IMR-90 (cell line): ENCODE measurements around the gene TRNT1. TPM values are rescaled to one million over a fixed set of nuclear protein-coding genes. Genes with fewer than 3 reads are reported as not detected.
A peak's percentile ranks its signal among the peaks of the same experiment; 100 is the strongest.

Source experiments
- ATAC-seq: fragments of 200-7000 bp; cut with Tn5 transposase; 2 replicates; pipeline ENCODE4 v1.9.1; 2020; ENCODE audit warnings: low read depth, mild to moderate bottlenecking, moderate library complexity
- BruUV-seq: library from RNA; stranded (reverse); fragments of 400-500 nt; replicated peaks from 2 replicates; lab custom pipeline; 2021; lab: Mats Ljungman, UMichigan
- CTCF ChIA-PET: fragments of 300-600 bp; formaldehyde crosslinking; extraction: SDS; loops from one replicate; lab custom pipeline; 2021; ENCODE audit warnings: antibody characterized with exemption; lab: Yijun Ruan, JAX
- POLR2A ChIA-PET: fragments of 300-600 bp; sonication (Branson Sonifier 250); formaldehyde crosslinking; loops from one replicate; lab custom pipeline; 2022; ENCODE audit warnings: antibody characterized with exemption; ENCODE audit not compliant: unreplicated experiment; lab: Charles Lee
- DNase-seq: peaks from one replicate; pipeline ENCODE4 v3.0.0; 2013
- H2AFZ ChIP-seq: replicated peaks from 2 replicates; pipeline ENCODE3; 2013; ENCODE audit warnings: low read length, mild to moderate bottlenecking; ENCODE audit not compliant: poor library complexity
- H2AK5ac ChIP-seq: 2 replicates; pipeline ENCODE4 v1.6.1; 2013; ENCODE audit warnings: low read depth, low read length, inconsistent platforms
- H2AK9ac ChIP-seq: replicated peaks from 2 replicates; pipeline ENCODE3; 2013; ENCODE audit warnings: mild to moderate bottlenecking, low read depth, low read length, moderate library complexity; ENCODE audit not compliant: poor library complexity
- H2BK120ac ChIP-seq: 2 replicates; pipeline ENCODE4 v1.6.1; 2013; ENCODE audit warnings: low read depth, low read length, inconsistent platforms
- H2BK15ac ChIP-seq: 3 replicates; pipeline ENCODE4 v1.6.1; 2013; ENCODE audit warnings: low read depth, low read length, inconsistent platforms
- H2BK20ac ChIP-seq: 2 replicates; pipeline ENCODE4 v1.6.1; 2013; ENCODE audit warnings: low read depth, mild to moderate bottlenecking, inconsistent platforms, low read length, moderate library complexity
- H2BK5ac ChIP-seq: 2 replicates; pipeline ENCODE4 v1.6.1; 2013; ENCODE audit warnings: mild to moderate bottlenecking, low read depth, low read length, inconsistent platforms; ENCODE audit not compliant: poor library complexity, severe bottlenecking
- H3K14ac ChIP-seq: replicated peaks from 2 replicates; pipeline ENCODE4 v1.6.1; 2013; ENCODE audit warnings: low read depth, low read length, inconsistent platforms
- H3K18ac ChIP-seq: 2 replicates; pipeline ENCODE4 v1.6.1; 2013; ENCODE audit warnings: low read depth, low read length, control low read depth
- H3K23ac ChIP-seq: 2 replicates; pipeline ENCODE4 v1.6.1; 2013; ENCODE audit warnings: low read depth, low read length, inconsistent platforms
- H3K27ac ChIP-seq: 2 replicates; pipeline ENCODE4 v1.5.1; 2013; ENCODE audit warnings: mild to moderate bottlenecking, control low read depth, low read length; ENCODE audit not compliant: insufficient read depth
- H3K27me3 ChIP-seq: 2 replicates; pipeline ENCODE4 v1.6.1; 2013; ENCODE audit warnings: low read length; ENCODE audit not compliant: control insufficient read depth, insufficient read depth
- H3K36me3 ChIP-seq: 2 replicates; pipeline ENCODE4 v1.6.1; 2013; ENCODE audit warnings: low read length, mixed read lengths; ENCODE audit not compliant: control insufficient read depth, insufficient read depth
- H3K4ac ChIP-seq: 2 replicates; pipeline ENCODE4 v1.6.1; 2013; ENCODE audit warnings: low read depth, low read length, inconsistent platforms
- H3K4me1 ChIP-seq: 2 replicates; pipeline ENCODE4 v1.6.1; 2013; ENCODE audit warnings: low read length, mixed read lengths; ENCODE audit not compliant: control insufficient read depth, insufficient read depth
- H3K4me2 ChIP-seq: 2 replicates; pipeline ENCODE4 v1.6.1; 2013; ENCODE audit warnings: low read depth, mild to moderate bottlenecking, control low read depth, low read length, moderate library complexity
- H3K4me3 ChIP-seq: 2 replicates; pipeline ENCODE4 v1.5.1; 2013; ENCODE audit warnings: low read depth, mild to moderate bottlenecking, control low read depth, low read length, moderate library complexity; ENCODE audit not compliant: insufficient read depth
- H3K56ac ChIP-seq: 2 replicates; pipeline ENCODE4 v1.6.1; 2013; ENCODE audit warnings: low read length, inconsistent platforms; ENCODE audit not compliant: insufficient read depth; ENCODE audit errors: extremely low read depth
- H3K79me1 ChIP-seq, 2 experiments: 2 replicates each; pipeline ENCODE4 v1.6.1; 2013; ENCODE audit warnings: low read length in 2 of 2, inconsistent platforms in 1 of 2, low read depth in 1 of 2
- H3K9ac ChIP-seq: 2 replicates; pipeline ENCODE4 v1.6.1; 2013; ENCODE audit warnings: low read depth, low read length, control low read depth
- H3K9me1 ChIP-seq: 2 replicates; pipeline ENCODE4 v1.6.1; 2013; ENCODE audit warnings: low read length, inconsistent platforms; ENCODE audit not compliant: insufficient read depth
- H3K9me3 ChIP-seq: 2 replicates; pipeline ENCODE4 v1.6.1; 2013; ENCODE audit warnings: low read length; ENCODE audit not compliant: control insufficient read depth, insufficient read depth
- H4K20me1 ChIP-seq: 2 replicates; pipeline ENCODE4 v1.6.1; 2013; ENCODE audit warnings: low read length, inconsistent platforms; ENCODE audit not compliant: insufficient read depth
- H4K5ac ChIP-seq: 2 replicates; pipeline ENCODE4 v1.6.1; 2013; ENCODE audit warnings: mild to moderate bottlenecking, low read depth, low read length, control low read depth
- H4K8ac ChIP-seq, 2 experiments: 2 replicates each; pipeline ENCODE4 v1.6.1; 2013; ENCODE audit warnings: low read depth in 2 of 2, low read length in 2 of 2, control low read depth in 1 of 2, inconsistent platforms in 1 of 2
- H4K91ac ChIP-seq: 2 replicates; pipeline ENCODE4 v1.6.1; 2013; ENCODE audit warnings: low read depth, low read length, inconsistent platforms; ENCODE audit not compliant: insufficient read depth
- CEBPB ChIP-seq: IDR thresholded peaks from 2 replicates; pipeline ENCODE4 v1.6.1; 2012; ENCODE audit warnings: low read depth, low read length, improper control_type of control experiment
- WGBS, 2 experiments: methylation state at CpG; one replicate each; pipeline versions ENCODE4 v1.1.5 to v1.1.7; 2013; ENCODE audit warnings: missing lambda C conversion rate in 2 of 2; ENCODE audit not compliant: insufficient read length in 1 of 2; ENCODE audit errors: extremely low coverage in 2 of 2; 5-methylcytosine and 5-hydroxymethylcytosine counted together
- dilution Hi-C: fragments of 300-500 bp; cut with HindIII; formaldehyde crosslinking; loops from one replicate; pipeline ENCODE4 v1.14.3; 2018; ENCODE audit warnings: low sequenced_read_pairs; ENCODE audit not compliant: unreplicated experiment
- in situ Hi-C: fragments of 300-500 bp; cut with MboI; formaldehyde crosslinking; loops from 3 replicates; pipeline ENCODE4 v1.14.3; 2019; ENCODE audit warnings: low sequenced_read_pairs, inconsistent platforms, mixed read lengths
- intact Hi-C: fragments of 100-400 bp; cut with micrococcal nuclease; formaldehyde crosslinking; loops from 2 replicates; pipeline ENCODE4 v1.10.0; 2022
- polyA plus RNA-seq, 3 experiments: library from polyadenylated mRNA; depleted of rRNA; stranded (reverse); fragments of >200 nt; gene quantifications; 2 replicates each; pipeline ENCODE4 v1.2.3, GENCODE V29; 2012; ENCODE audit warnings: low replicate concordance in 1 of 3
- total RNA-seq: library from RNA; depleted of rRNA; stranded (reverse); fragments of >200 nt; gene quantifications from 2 replicates; pipeline ENCODE4 v1.2.3, GENCODE V29; 2012
- TF ChIP-seq, protein P1 (sequence below): conservative IDR thresholded peaks from 2 replicates; pipeline ENCODE4 v1.5.1; 2012; ENCODE audit warnings: mild to moderate bottlenecking, low read depth, low read length, improper control_type of control experiment

Gene TRNT1
- total and polyA plus RNA-seq, 2 of the 4 experiments (the other 2 are of a cell fraction), result 11.8 to 12.3 TPM

DNA sequence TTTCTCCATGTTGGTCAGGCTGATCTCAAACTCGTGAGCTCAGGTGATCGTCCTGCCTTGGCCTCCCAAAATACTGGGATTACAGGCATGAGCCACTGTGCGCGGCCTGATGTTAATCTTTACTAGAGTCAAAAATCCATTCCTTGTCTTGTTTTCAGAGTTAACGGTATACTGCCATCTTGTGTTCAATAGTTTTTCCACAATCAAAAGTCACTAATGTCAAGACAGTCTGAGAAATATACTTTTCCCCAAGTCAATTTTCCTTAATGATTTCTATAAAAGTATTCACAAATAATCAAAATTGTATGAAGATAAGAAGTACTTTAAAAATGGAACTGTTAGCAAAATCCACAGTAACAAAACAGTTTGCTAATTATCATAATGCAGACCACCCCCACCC, 44.3 kb downstream of the TRNT1 start:
- Histone ChIP-seq H3K36me3 (peaks cover 25% of the 10 kb centered on the region), H3K4me3 (no peak overlapping the region), H2BK20ac (no peak overlapping the region), H3K23ac (no peak overlapping the region), H2AFZ (no peak overlapping the region), H3K79me1 (no peaks in the 10 kb centered on the region), H2AK5ac (no peak overlapping the region), H3K9ac (no peak overlapping the region), H3K4me1 (no peaks in the 10 kb centered on the region), H3K27ac (no peak overlapping the region), H3K4ac (no peak overlapping the region), H2BK120ac (no peak overlapping the region), H3K18ac (no peak overlapping the region), H2AK9ac (no peak overlapping the region), H4K5ac (no peak overlapping the region), H4K8ac (no peak overlapping the region), H3K56ac (no peak overlapping the region), H4K20me1 (no peaks in the 10 kb centered on the region), H3K4me2 (no peak overlapping the region), H2BK5ac (no peak overlapping the region), H3K27me3 (no peaks in the 10 kb centered on the region), H3K14ac (no peak overlapping the region), H4K91ac (no peak overlapping the region), H2BK15ac (no peak overlapping the region), H3K9me3 (no peaks in the 10 kb centered on the region), H3K9me1 (no peaks in the 10 kb centered on the region)
- dilution Hi-C loops (no loop called here), intact Hi-C loops (loop anchor here (10.0 kb wide), 1 partner anchor 1186 kb away; no protein-coding TSS in a partner anchor), in situ Hi-C loops (no loop called here)
- POLR2A ChIA-PET, result no interaction called here
- CTCF ChIA-PET, result no interaction called here
- no peak for TF ChIP-seq CEBPB
- TF ChIP-seq, protein P1, sequence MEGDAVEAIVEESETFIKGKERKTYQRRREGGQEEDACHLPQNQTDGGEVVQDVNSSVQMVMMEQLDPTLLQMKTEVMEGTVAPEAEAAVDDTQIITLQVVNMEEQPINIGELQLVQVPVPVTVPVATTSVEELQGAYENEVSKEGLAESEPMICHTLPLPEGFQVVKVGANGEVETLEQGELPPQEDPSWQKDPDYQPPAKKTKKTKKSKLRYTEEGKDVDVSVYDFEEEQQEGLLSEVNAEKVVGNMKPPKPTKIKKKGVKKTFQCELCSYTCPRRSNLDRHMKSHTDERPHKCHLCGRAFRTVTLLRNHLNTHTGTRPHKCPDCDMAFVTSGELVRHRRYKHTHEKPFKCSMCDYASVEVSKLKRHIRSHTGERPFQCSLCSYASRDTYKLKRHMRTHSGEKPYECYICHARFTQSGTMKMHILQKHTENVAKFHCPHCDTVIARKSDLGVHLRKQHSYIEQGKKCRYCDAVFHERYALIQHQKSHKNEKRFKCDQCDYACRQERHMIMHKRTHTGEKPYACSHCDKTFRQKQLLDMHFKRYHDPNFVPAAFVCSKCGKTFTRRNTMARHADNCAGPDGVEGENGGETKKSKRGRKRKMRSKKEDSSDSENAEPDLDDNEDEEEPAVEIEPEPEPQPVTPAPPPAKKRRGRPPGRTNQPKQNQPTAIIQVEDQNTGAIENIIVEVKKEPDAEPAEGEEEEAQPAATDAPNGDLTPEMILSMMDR, result peak; percentile 38
- peak; percentile 42 for DNase-seq
- peak; percentile 59 for ATAC-seq
- WGBS, 2 experiments, result no CpG with 5 or more reads among the region's 5 CpGs
- no TSS peak for BruUV-seq
